B cell (primary cell): ENCODE measurements around the gene TLK1. TPM values are rescaled to one million over a fixed set of nuclear protein-coding genes. Genes with fewer than 3 reads are reported as not detected.

Experiments
- ATAC-seq: fragments of 200-7000 bp; cut with Tn5 transposase; one replicate; pipeline ENCODE4 v1.10.0; 2021; ENCODE audit warnings: low read depth, mild to moderate bottlenecking, moderate number of reproducible peaks, moderate library complexity
- CTCF ChIA-PET: fragments of 350-600 bp; sonication (Branson Sonifier 250); formaldehyde crosslinking; loops from one replicate; lab custom pipeline; 2021; ENCODE audit warnings: antibody characterized with exemption, inconsistent platforms; lab: Charles Lee
- POLR2A ChIA-PET: fragments of 350-600 bp; sonication (Branson Sonifier 250); formaldehyde crosslinking; loops from one replicate; lab custom pipeline; 2021; ENCODE audit warnings: antibody characterized with exemption; lab: Charles Lee
- DNase-seq: peaks from one replicate; pipeline ENCODE4 v3.0.0; 2013
- H2AFZ ChIP-seq: 2 replicates; pipeline ENCODE4 v1.6.1; 2012; ENCODE audit warnings: mild to moderate bottlenecking, low read depth, low read length; ENCODE audit not compliant: insufficient read depth, poor library complexity, severe bottlenecking
- H3K27ac ChIP-seq, 2 donors: 1 replicate in 1 of 2; 2 replicates in 1 of 2; pipeline ENCODE4 v1.5.1; 2012 to 2013; ENCODE audit warnings: low read length in 2 of 2, mild to moderate bottlenecking in 2 of 2, moderate library complexity in 1 of 2
- H3K27me3 ChIP-seq, 4 experiments: fragments of 200-600 bp in 1 of 4; sonication (generic) in 1 of 4; replicated peaks in 1 of 4; 1 replicate in 2 of 4; 2 replicates in 2 of 4; pipeline versions ENCODE4 v1.6.1 to v1.7.0; 2013 to 2016; ENCODE audit warnings: low read length in 3 of 4, mild to moderate bottlenecking in 2 of 4, mixed read lengths in 1 of 4, moderate library complexity in 1 of 4; ENCODE audit not compliant: insufficient read depth in 4 of 4, control insufficient read depth in 3 of 4; ENCODE audit errors: control extremely low read depth in 1 of 4
- H3K36me3 ChIP-seq, 2 experiments: replicated peaks in 1 of 2; 1 replicate in 1 of 2; 2 replicates in 1 of 2; pipeline versions ENCODE4 v1.6.1 to v1.7.1; 2013; ENCODE audit warnings: low read length in 1 of 2; ENCODE audit not compliant: insufficient read depth in 2 of 2, control insufficient read depth in 1 of 2; ENCODE audit errors: control extremely low read depth in 1 of 2, extremely low read depth in 1 of 2
- H3K4me1 ChIP-seq, 2 donors: fragments of 200-600 bp in 1 of 2; sonication (generic) in 1 of 2; 1 replicate in 1 of 2; 2 replicates in 1 of 2; pipeline versions ENCODE4 v1.5.1 to v1.6.1; 2013 to 2017; ENCODE audit warnings: low read length in 2 of 2; ENCODE audit not compliant: control insufficient read depth in 2 of 2, insufficient read depth in 2 of 2
- H3K4me2 ChIP-seq: replicated peaks from 2 replicates; pipeline ENCODE3; 2012; ENCODE audit warnings: mild to moderate bottlenecking, low read depth, low read length; ENCODE audit not compliant: poor library complexity, severe bottlenecking
- H3K4me3 ChIP-seq, 5 experiments: fragments of 200-600 bp in 1 of 5; sonication (generic) in 1 of 5; 1 replicate in 3 of 5; 2 replicates in 2 of 5; pipeline versions ENCODE4 v1.5.1 to v1.7.0; 2011 to 2016; ENCODE audit warnings: low read length in 4 of 5, mild to moderate bottlenecking in 4 of 5, low read depth in 2 of 5, control low read depth in 1 of 5, moderate library complexity in 1 of 5; ENCODE audit not compliant: insufficient read depth in 1 of 5; ENCODE audit errors: control extremely low read depth in 1 of 5, extremely low read depth in 1 of 5
- H3K79me2 ChIP-seq: fragments of 200-600 bp; sonication (generic); one replicate; pipeline ENCODE4 v1.6.0; 2016; ENCODE audit warnings: low read length; ENCODE audit not compliant: control insufficient read depth, insufficient read depth
- H3K9ac ChIP-seq: fragments of 200-600 bp; sonication (generic); 2 replicates; pipeline ENCODE4 v1.6.1; 2017; ENCODE audit warnings: mild to moderate bottlenecking, low read length, moderate library complexity
- H3K9me3 ChIP-seq, 3 donors: one replicate each; pipeline versions ENCODE4 v1.6.1 to v1.7.1; 2013; ENCODE audit warnings: low read length in 2 of 3; ENCODE audit not compliant: control insufficient read depth in 2 of 3, insufficient read depth in 1 of 3; ENCODE audit errors: control extremely low read depth in 1 of 3
- H4K20me1 ChIP-seq: 2 replicates; pipeline ENCODE4 v1.6.0; 2012; ENCODE audit warnings: mild to moderate bottlenecking, low read length; ENCODE audit not compliant: insufficient read depth, control insufficient read depth, poor library complexity, severe bottlenecking
- H3K27ac Mint-ChIP-seq: one replicate; pipeline ENCODE4 v1.8.0; 2021; ENCODE audit warnings: mixed read lengths
- H3K27me3 Mint-ChIP-seq: one replicate; pipeline ENCODE4 v1.8.0; 2021; ENCODE audit warnings: mixed read lengths
- H3K4me1 Mint-ChIP-seq: one replicate; pipeline ENCODE4 v1.8.0; 2021; ENCODE audit warnings: mixed read lengths
- H3K4me3 Mint-ChIP-seq: one replicate; pipeline ENCODE4 v1.8.0; 2021; ENCODE audit warnings: mixed read lengths
- H3K9me3 Mint-ChIP-seq: one replicate; pipeline ENCODE4 v1.8.0; 2022; ENCODE audit warnings: mixed read lengths; ENCODE audit not compliant: insufficient read depth
- CTCF ChIP-seq: fragments of 200-600 bp; IDR thresholded peaks from one replicate; pipeline ENCODE4 v1.8.0; 2022; ENCODE audit warnings: antibody characterized with exemption, mild to moderate bottlenecking
- EZH2 ChIP-seq: IDR thresholded peaks from 2 replicates; pipeline ENCODE4 v1.6.1; 2012; ENCODE audit warnings: borderline replicate concordance, low read depth, mild to moderate bottlenecking, moderate library complexity, low read length; ENCODE audit not compliant: insufficient read depth, poor library complexity, severe bottlenecking
- WGBS: methylation state at CpG from one replicate; pipeline ENCODE4 v1.1.5; 2013; ENCODE audit warnings: missing lambda C conversion rate; ENCODE audit not compliant: insufficient coverage; 5-methylcytosine and 5-hydroxymethylcytosine counted together
- intact Hi-C: fragments of 100-400 bp; cut with micrococcal nuclease; formaldehyde crosslinking; loops from one replicate; pipeline ENCODE4 v1.10.0; 2022
- polyA minus RNA-seq: library from RNA; depleted of rRNA, polyadenylated mRNA; stranded (reverse); fragments of >200 nt; gene quantifications from 2 replicates; pipeline ENCODE4 v1.2.3, GENCODE V29; 2012
- polyA plus RNA-seq: library from polyadenylated mRNA; depleted of rRNA; stranded (reverse); fragments of >200 nt; gene quantifications from 2 replicates; pipeline ENCODE4 v1.2.3, GENCODE V29; 2012
- total RNA-seq, 2 donors: library from RNA; stranded (reverse); fragments of 120-200 nt in 1 of 2; gene quantifications; 1 replicate in 1 of 2; 2 replicates in 1 of 2; pipeline versions ENCODE4 v1.2.3 to v1.2.4, GENCODE V29; 2013 to 2022

Gene TLK1
- total RNA-seq (178 and 186 TPM in 2 replicates), polyA plus RNA-seq (13.8 and 28.1 TPM in 2 replicates), polyA minus RNA-seq (14.7 and 23.2 TPM in 2 replicates)
- total RNA-seq (2013): 40.9 TPM

- WGBS: under 1% methylated on average over 83 of the region's 97 CpGs
- H3K4me1 Mint-ChIP-seq: peaks cover 52% of the 10 kb centered on the region
- H3K27ac Mint-ChIP-seq: peak within 1 kb of the TSS; percentile 95
- ATAC-seq (peak; percentile 72), DNase-seq (peak; percentile 91)
- H3K4me1 ChIP-seq: peaks cover 35 to 44% of the 10 kb centered on the region in 2 donors
- peak within 1 kb of the TSS; percentile 79 for H3K4me2 ChIP-seq
- intact Hi-C loops: loop anchor here (1.0 to 5.0 kb wide), 5 partner anchors 47 to 527 kb away; partner anchors contain the start of genes DYNC1I2 and GORASP2
- H3K9me3 Mint-ChIP-seq: no peaks in the 10 kb centered on the region
- H3K79me2 ChIP-seq: peaks cover 63% of the 10 kb centered on the region
- H3K4me3 ChIP-seq: peak within 1 kb of the TSS; percentile 80 to 91 (median 84)
- ChIA-PET CTCF (interaction anchor here (1.0 to 10.3 kb wide), 7 partner anchors 74 to 274 kb away, joined by 3 to 78 read pairs (median 4); partner anchors contain the start of genes DCAF17, GORASP2 and METTL8), POLR2A (interaction anchor here (0.7 to 1.9 kb wide), 12 partner anchors 157 to 346 kb away, joined by 3 to 14 read pairs (median 4); partner anchors contain the start of genes DCAF17 and METTL8)
- no peaks in the 10 kb centered on the region for H3K36me3 ChIP-seq
- no peak for TF ChIP-seq EZH2
- TF ChIP-seq CTCF: no peak
- H3K4me3 Mint-ChIP-seq: peak within 1 kb of the TSS; percentile 98
- H3K9me3 ChIP-seq: no peaks in the 10 kb centered on the region
- H3K27me3 ChIP-seq: no peaks in the 10 kb centered on the region
- H3K27ac ChIP-seq: peak within 1 kb of the TSS; percentile 81 to 95
- peak within 1 kb of the TSS; percentile 96 for H2AFZ ChIP-seq
- peaks cover 7% of the 10 kb centered on the region for H4K20me1 ChIP-seq
- no peaks in the 10 kb centered on the region for H3K27me3 Mint-ChIP-seq
- peak within 1 kb of the TSS; percentile 81 for H3K9ac ChIP-seq
Measured at GRCh38 chr2:171160119-171160955, at the start of gene TLK1. Gene TLK1, minus strand, starts transcription at chr2:171160893. Its CDS starts 465 bp downstream, at chr2:171160428.
